GM18951 (cell line): Measurements from ENCODE around the gene ARHGAP23.
"Not testable (repeated sequence)": the region's sequence is repeated elsewhere in the genome, so short reads cannot be mapped to it uniquely, and the experiment has no call there.

Experiments used
- POLR2A ChIP-seq: IDR thresholded peaks from 4 replicates; pipeline ENCODE4 v1.6.1; 2011; ENCODE audit warnings: mild to moderate bottlenecking; ENCODE audit not compliant: insufficient read length, insufficient read depth; ENCODE audit errors: extremely low read depth
- in situ Hi-C: fragments of 300-500 bp; cut with MboI; formaldehyde crosslinking; loops from one replicate; pipeline ENCODE4 v1.12.0; 2022; ENCODE audit warnings: low sequenced_read_pairs, mixed read lengths, inconsistent platforms; ENCODE audit not compliant: unreplicated experiment

Gene ARHGAP23

GRCh38 chr17:38485146-38485468 lies 56.8 kb downstream of the ARHGAP23 start:
- no peak for TF ChIP-seq POLR2A
- in situ Hi-C loops: no loop called here

GRCh38 chr17:38485681-38486298 lies 57.5 kb downstream of the ARHGAP23 start:
- TF ChIP-seq POLR2A: peak; percentile 68
- in situ Hi-C loops: not testable (repeated sequence)

GRCh38 chr17:38489774-38490173 lies 61.5 kb downstream of the ARHGAP23 start:
- in situ Hi-C loops: not testable (repeated sequence)

GRCh38 chr17:38491346-38492066 lies 63.2 kb downstream of the ARHGAP23 start:
- in situ Hi-C loops: not testable (repeated sequence)

GRCh38 chr17:38492067-38493040 lies 64.1 kb downstream of the ARHGAP23 start:
- in situ Hi-C loops: not testable (repeated sequence)

- in situ Hi-C loops: not testable (repeated sequence)
Observed at GRCh38 chr17:38494152-38494551, 65.9 kb downstream of the ARHGAP23 start.

GRCh38 chr17:38497656-38498055 lies 69.4 kb downstream of the ARHGAP23 start:
- in situ Hi-C loops: not testable (repeated sequence)

- in situ Hi-C loops: no loop called here
- TF ChIP-seq POLR2A: no peak
Observed at GRCh38 chr17:38498353-38498752, 70.1 kb downstream of the ARHGAP23 start.

GRCh38 chr17:38499230-38499629 lies 71.0 kb downstream of the ARHGAP23 start:
- in situ Hi-C loops: not testable (repeated sequence)

- in situ Hi-C loops: not testable (repeated sequence)
Observed at GRCh38 chr17:38501718-38502117, 73.5 kb downstream of the ARHGAP23 start.

- in situ Hi-C loops: not testable (repeated sequence)
Observed at GRCh38 chr17:38503286-38503913, 75.1 kb downstream of the ARHGAP23 start.

- no peak for TF ChIP-seq POLR2A
- in situ Hi-C loops: no loop called here
Observed at GRCh38 chr17:38504216-38504615, 76.0 kb downstream of the ARHGAP23 start.

GRCh38 chr17:38507436-38507835 lies 79.2 kb downstream of the ARHGAP23 start:
- in situ Hi-C loops: no loop called here
- TF ChIP-seq POLR2A: no peak
